ENCODE measurements around the gene FNTB.

FNTB gene

GRCh38 chr14:64953661-64954060 is 33.0 kb upstream of the FNTB start:
- DNase-seq = no peak

GRCh38 chr14:64954491-64955240 is 32.0 kb upstream of the FNTB start:
- DNase-seq = no peak

- DNase-seq = no peak
Observed at GRCh38 chr14:64955297-64955696, 31.4 kb upstream of the FNTB start.

GRCh38 chr14:64956697-64957406 is 29.8 kb upstream of the FNTB start:
- DNase-seq = no peak

- DNase-seq = no peak
Observed at GRCh38 chr14:64958201-64958600, 28.5 kb upstream of the FNTB start.

GRCh38 chr14:64958743-64959142 is 28.0 kb upstream of the FNTB start:
- no peak for DNase-seq

- DNase-seq = no peak
Observed at GRCh38 chr14:64960762-64961276, 25.9 kb upstream of the FNTB start.

GRCh38 chr14:64963611-64964010 is 23.1 kb upstream of the FNTB start:
- no peak for DNase-seq

GRCh38 chr14:64965356-64966000 is 21.2 kb upstream of the FNTB start:
- no peak for DNase-seq

- DNase-seq = no peak
Observed at GRCh38 chr14:64966976-64967375, 19.7 kb upstream of the FNTB start.

GRCh38 chr14:64968167-64968566 is 18.5 kb upstream of the FNTB start:
- no peak for DNase-seq

- no peak for DNase-seq
Observed at GRCh38 chr14:64968651-64969050, 18.0 kb upstream of the FNTB start.

- no peak for DNase-seq
Observed at GRCh38 chr14:64970041-64970440, 16.7 kb upstream of the FNTB start.

GRCh38 chr14:64970776-64971477 is 15.8 kb upstream of the FNTB start:
- DNase-seq = no peak

- DNase-seq = no peak
Observed at GRCh38 chr14:64971491-64971942, 15.2 kb upstream of the FNTB start.

GRCh38 chr14:64971943-64972791 is 14.5 kb upstream of the FNTB start, which contains the start of gene RAB15:
TSS of gene RAB15 (minus strand) at chr14:64972336. CDS start at chr14:64972076, 260 bp downstream.
- DNase-seq = peak; percentile 53

- DNase-seq = no peak
Observed at GRCh38 chr14:64973026-64973442, 13.7 kb upstream of the FNTB start.

GRCh38 chr14:64973826-64974225 is 12.9 kb upstream of the FNTB start:
- DNase-seq = no peak

GRCh38 chr14:64974563-64974962 is 12.1 kb upstream of the FNTB start:
- no peak for DNase-seq

- no peak for DNase-seq
Observed at GRCh38 chr14:64979336-64980074, 7.2 kb upstream of the FNTB start.

Measured in CD4-positive, alpha-beta T cell treated with Interleukin-10 for 1 hour (primary cell).